Right lobe of liver (tissue), 6 donors: Measurements from ENCODE around the gene LTBP3. TPM values are rescaled to one million over a fixed set of nuclear protein-coding genes. Genes with fewer than 3 reads are reported as not detected.

ENCODE experiments used
- ATAC-seq, 4 donors: fragments of 200-7000 bp; cut with Tn5 transposase; one replicate each; pipeline ENCODE4 v1.9.1; 2020; ENCODE audit warnings: mild to moderate bottlenecking in 4 of 4, moderate library complexity in 4 of 4
- DNase-seq, 3 donors: peaks; one replicate each; pipeline ENCODE4 v3.0.0-alpha.2; 2020
- H3K27ac ChIP-seq, 3 donors: fragments of 200-600 bp; one replicate each; pipeline ENCODE4 v1.8.0; 2022
- H3K27me3 ChIP-seq, 2 donors: fragments of 200-600 bp; one replicate each; pipeline ENCODE4 v1.8.0; 2022
- H3K36me3 ChIP-seq, 4 donors: fragments of 200-600 bp; sonication (generic) in 1 of 4; one replicate each; pipeline versions ENCODE4 v1.5.1 to v1.8.0; 2017 to 2022; ENCODE audit warnings: control low read depth in 1 of 4
- H3K4me1 ChIP-seq, 4 donors: fragments of 200-600 bp; sonication (generic) in 1 of 4; one replicate each; pipeline versions ENCODE4 v1.5.1 to v1.8.0; 2017 to 2022; ENCODE audit warnings: control low read depth in 1 of 4
- H3K4me3 ChIP-seq, 3 donors: fragments of 200-600 bp; one replicate each; pipeline ENCODE4 v1.8.0; 2022
- H3K9me3 ChIP-seq, 4 donors: fragments of 200-600 bp; sonication (generic) in 1 of 4; one replicate each; pipeline versions ENCODE4 v1.5.1 to v1.8.0; 2017 to 2022; ENCODE audit warnings: control low read depth in 1 of 4
- POLR2A ChIP-seq: fragments of 450-650 bp; IDR thresholded peaks from one replicate; pipeline ENCODE4 v1.6.1; 2017; ENCODE audit warnings: antibody characterized with exemption, mild to moderate bottlenecking
- WGBS: methylation state at CpG from one replicate; pipeline ENCODE4 v1.1.6; 2018; ENCODE audit warnings: low coverage, low lambda C conversion rate; ENCODE audit not compliant: insufficient coverage; ENCODE audit errors: missing lambda C conversion rate; 5-methylcytosine and 5-hydroxymethylcytosine counted together
- intact Hi-C, 2 donors: fragments of 100-400 bp; cut with DNase I; formaldehyde crosslinking; loops; one replicate each; pipeline versions ENCODE4 v1.11.2 to v1.14.1; 2022
- total RNA-seq, 6 experiments: library from RNA; depleted of rRNA in 2 of 6; stranded (reverse); fragments of >200 nt in 2 of 6; fragmentation: NEBNext Ultra II Directional in 3 of 6; extraction: Animal tissue kit (Norgen Biotek cat#: 25700) in 3 of 6; gene quantifications; one replicate each; pipeline versions ENCODE4 v1.1.0 to v1.2.4, GENCODE V29; 2016 to 2023
- TF ChIP-seq, protein P1 (sequence below), 4 donors: fragments of 200-600 bp in 3 of 4; fragments of 450-650 bp in 1 of 4; IDR thresholded peaks; one replicate each; pipeline versions ENCODE4 v1.5.1 to v1.8.0; 2016 to 2022; ENCODE audit warnings: antibody characterized with exemption in 4 of 4, mild to moderate bottlenecking in 2 of 4
- donor health status: DM: no; HTN: yes; CAD: no.
- donor health status: DM: no; HTN: no; CAD: no.
- donor health status: DM: no; HTN: no; CAD: no.
- donor health status: DM: no; HTN: yes; CAD: no.
- donor health status: DM: no; HTN: yes; CAD: no.

LTBP3 gene
- total RNA-seq, 6 experiments from 2014 or later = 26.6 to 94.1 (median 46.8) TPM

DNA sequence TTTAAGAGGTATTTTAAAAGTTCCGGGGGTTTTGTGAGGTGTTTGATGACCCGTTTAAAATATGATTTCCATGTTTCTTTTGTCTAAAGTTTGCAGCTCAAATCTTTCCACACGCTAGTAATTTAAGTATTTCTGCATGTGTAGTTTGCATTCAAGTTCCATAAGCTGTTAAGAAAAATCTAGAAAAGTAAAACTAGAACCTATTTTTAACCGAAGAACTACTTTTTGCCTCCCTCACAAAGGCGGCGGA is 59.5 kb downstream of the LTBP3 start:
- Histone ChIP-seq H3K27me3 (no peaks in the 10 kb centered on the region), H3K4me3 (peak overlapping the region; percentile 61 to 75 (median 67)), H3K9me3 (no peaks in the 10 kb centered on the region), H3K36me3 (peaks cover 0 to 19% (median 12%) of the 10 kb centered on the region in 4 donors), H3K27ac (peak overlapping the region; percentile 99 to 100 (median 100)), H3K4me1 (peaks cover 0 to 42% (median 12%) of the 10 kb centered on the region in 4 donors)
- DNase-seq (no peak), ATAC-seq (no peak)
- intact Hi-C loops = loop anchor here in 1 of 2 donors (5.0 kb wide), 1 partner anchor 76 kb away; the partner anchor contains the start of gene NEAT1
- under 1% methylated on average over 6 of the region's 6 CpGs for WGBS
- no peak for TF ChIP-seq POLR2A
- TF ChIP-seq, protein P1, sequence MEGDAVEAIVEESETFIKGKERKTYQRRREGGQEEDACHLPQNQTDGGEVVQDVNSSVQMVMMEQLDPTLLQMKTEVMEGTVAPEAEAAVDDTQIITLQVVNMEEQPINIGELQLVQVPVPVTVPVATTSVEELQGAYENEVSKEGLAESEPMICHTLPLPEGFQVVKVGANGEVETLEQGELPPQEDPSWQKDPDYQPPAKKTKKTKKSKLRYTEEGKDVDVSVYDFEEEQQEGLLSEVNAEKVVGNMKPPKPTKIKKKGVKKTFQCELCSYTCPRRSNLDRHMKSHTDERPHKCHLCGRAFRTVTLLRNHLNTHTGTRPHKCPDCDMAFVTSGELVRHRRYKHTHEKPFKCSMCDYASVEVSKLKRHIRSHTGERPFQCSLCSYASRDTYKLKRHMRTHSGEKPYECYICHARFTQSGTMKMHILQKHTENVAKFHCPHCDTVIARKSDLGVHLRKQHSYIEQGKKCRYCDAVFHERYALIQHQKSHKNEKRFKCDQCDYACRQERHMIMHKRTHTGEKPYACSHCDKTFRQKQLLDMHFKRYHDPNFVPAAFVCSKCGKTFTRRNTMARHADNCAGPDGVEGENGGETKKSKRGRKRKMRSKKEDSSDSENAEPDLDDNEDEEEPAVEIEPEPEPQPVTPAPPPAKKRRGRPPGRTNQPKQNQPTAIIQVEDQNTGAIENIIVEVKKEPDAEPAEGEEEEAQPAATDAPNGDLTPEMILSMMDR (IDR thresholded peaks at IDR 0.05) = no peak

DNA sequence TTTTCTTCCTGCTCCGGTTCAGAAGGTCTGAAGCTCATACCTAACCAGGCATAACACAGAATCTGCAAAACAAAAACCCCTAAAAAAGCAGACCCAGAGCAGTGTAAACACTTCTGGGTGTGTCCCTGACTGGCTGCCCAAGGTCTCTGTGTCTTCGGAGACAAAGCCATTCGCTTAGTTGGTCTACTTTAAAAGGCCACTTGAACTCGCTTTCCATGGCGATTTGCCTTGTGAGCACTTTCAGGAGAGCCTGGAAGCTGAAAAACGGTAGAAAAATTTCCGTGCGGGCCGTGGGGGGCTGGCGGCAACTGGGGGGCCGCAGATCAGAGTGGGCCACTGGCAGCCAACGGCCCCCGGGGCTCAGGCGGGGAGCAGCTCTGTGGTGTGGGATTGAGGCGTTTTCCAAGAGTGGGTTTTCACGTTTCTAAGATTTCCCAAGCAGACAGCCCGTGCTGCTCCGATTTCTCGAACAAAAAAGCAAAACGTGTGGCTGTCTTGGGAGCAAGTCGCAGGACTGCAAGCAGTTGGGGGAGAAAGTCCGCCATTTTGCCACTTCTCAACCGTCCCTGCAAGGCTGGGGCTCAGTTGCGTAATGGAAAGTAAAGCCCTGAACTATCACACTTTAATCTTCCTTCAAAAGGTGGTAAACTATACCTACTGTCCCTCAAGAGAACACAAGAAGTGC is 60.0 kb downstream of the LTBP3 start:
- Histone ChIP-seq H3K9me3 (no peaks in the 10 kb centered on the region), H3K4me1 (peaks cover 0 to 42% (median 16%) of the 10 kb centered on the region in 4 donors), H3K27ac (peak overlapping the region; percentile 99 to 100 (median 100)), H3K4me3 (peak overlapping the region; percentile 61 to 75 (median 67)), H3K36me3 (peaks cover 0 to 14% (median 8%) of the 10 kb centered on the region in 4 donors), H3K27me3 (no peaks in the 10 kb centered on the region)
- ATAC-seq = peak; percentile 11 to 30 (median 22)
- WGBS = 0% methylated on average over 24 of the region's 24 CpGs
- intact Hi-C loops = loop anchor here in 1 of 2 donors (5.0 kb wide), 1 partner anchor 76 kb away; the partner anchor contains the start of gene NEAT1
- DNase-seq = peak in 2 of 3 donors; percentile 66 to 74
- TF ChIP-seq, protein P1 (IDR thresholded peaks at IDR 0.05) = no peak
- TF ChIP-seq POLR2A = no peak

DNA sequence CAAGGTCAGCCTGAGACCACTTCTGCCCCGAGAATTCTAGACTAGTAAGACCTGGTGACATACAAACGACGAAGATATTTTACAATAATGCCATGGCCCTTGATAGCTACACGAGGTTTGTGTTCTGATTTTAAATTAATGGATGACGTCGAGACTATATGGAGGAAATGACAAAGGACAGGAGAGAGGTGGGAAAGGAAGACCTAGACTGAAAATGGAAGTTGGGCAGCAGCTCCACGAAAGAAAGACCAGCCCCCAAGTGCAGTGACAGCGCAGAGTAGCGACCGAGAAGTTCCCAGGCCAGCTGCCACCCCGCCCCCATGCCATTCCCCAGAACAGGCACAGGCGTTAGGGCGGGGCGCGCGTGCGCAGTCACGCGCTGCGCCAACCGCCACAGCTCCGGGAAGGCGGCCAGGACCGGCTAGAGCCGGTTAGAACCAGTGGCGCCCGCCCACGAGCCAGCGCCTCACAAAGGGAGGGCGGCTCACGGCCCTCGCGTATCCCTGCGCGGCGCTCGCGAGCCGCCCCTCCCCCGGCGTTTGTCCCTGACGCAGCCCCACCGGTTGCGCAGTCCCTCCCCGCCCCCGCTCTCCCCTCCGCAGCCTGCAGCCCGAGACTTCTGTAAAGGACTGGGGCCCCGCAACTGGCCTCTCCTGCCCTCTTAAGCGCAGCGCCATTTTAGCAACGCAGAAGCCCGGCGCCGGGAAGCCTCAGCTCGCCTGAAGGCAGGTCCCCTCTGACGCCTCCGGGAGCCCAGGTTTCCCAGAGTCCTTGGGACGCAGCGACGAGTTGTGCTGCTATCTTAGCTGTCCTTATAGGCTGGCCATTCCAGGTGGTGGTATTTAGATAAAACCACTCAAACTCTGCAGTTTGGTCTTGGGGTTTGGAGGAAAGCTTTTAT is 60.8 kb downstream of the LTBP3 start:
- ATAC-seq (peak; percentile 65 to 90 (median 82)), DNase-seq (peak; percentile 99)
- Histone ChIP-seq H3K4me3 (peak overlapping the region; percentile 61 to 75 (median 67)), H3K27me3 (no peaks in the 10 kb centered on the region), H3K27ac (peak overlapping the region; percentile 99 to 100 (median 100)), H3K9me3 (no peaks in the 10 kb centered on the region), H3K4me1 (peaks cover 0 to 45% (median 21%) of the 10 kb centered on the region in 4 donors), H3K36me3 (peaks cover 0 to 6% (median 3%) of the 10 kb centered on the region in 4 donors)
- 0% methylated on average over 17 of the region's 61 CpGs for WGBS
- intact Hi-C loops = loop anchor here in 1 of 2 donors (5.0 kb wide), 1 partner anchor 75 kb away; the partner anchor contains the start of gene NEAT1
- TF ChIP-seq, protein P1 (IDR thresholded peaks at IDR 0.05) = peak in 1 of 4 donors; percentile 10
- TF ChIP-seq POLR2A = peak; percentile 85

DNA sequence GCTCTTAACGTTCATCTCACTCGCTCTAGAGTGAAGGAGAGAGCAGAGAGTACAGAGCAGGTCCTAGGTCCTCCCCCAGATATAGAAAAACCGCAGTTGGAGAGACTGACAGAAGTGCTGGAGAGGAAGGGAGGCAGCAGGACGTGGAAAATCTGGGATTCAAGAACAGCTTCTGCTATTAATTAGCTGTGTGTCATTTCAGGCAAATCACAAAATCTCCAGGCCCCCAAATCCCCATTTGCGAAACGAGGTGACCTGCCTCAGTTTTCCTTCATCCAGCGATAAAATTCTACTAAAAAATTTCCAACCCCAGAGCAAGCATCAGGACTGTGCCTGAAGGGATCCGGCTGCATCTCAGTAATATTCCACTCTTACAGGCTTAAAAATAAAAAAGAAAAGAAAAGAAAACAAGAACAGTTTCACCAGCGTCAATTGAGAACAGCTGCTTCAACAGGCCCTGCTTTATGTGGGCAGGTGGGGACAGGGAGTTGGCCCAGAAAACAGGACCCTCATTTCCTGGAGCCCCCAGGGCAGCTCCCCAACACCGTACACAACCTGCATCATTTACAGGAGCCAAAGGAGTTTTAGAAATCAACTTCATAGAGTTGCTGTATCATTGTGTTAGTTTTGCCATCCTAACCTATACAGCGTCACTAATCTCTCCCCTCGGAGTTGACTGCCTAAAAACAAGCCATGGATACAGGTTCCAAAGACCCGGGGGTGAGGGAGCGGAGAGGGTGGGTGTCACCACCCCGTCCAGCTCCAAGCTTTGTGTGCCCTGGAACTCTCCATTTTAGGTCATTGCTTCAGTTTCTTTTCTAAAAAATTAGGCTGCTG is 61.6 kb downstream of the LTBP3 start:
- peaks cover 0 to 54% (median 28%) of the 10 kb centered on the region in 4 donors for H3K4me1 ChIP-seq
- TF ChIP-seq, protein P1 (IDR thresholded peaks at IDR 0.05) = no peak
- H3K36me3 ChIP-seq = no peaks in the 10 kb centered on the region
- WGBS = 51% methylated on average over 14 of the region's 15 CpGs
- DNase-seq (peak in 1 of 3 donors; percentile 51), ATAC-seq (no peak)
- peak overlapping the region in 2 of 3 donors; percentile 9 to 21 for H3K4me3 ChIP-seq
- H3K27ac ChIP-seq = peak overlapping the region; percentile 94 to 100 (median 94)
- intact Hi-C loops = loop anchor here in 1 of 2 donors (5.0 kb wide), 1 partner anchor 74 kb away; the partner anchor contains the start of gene NEAT1
- no peaks in the 10 kb centered on the region for H3K27me3 ChIP-seq
- H3K9me3 ChIP-seq = no peaks in the 10 kb centered on the region
